ENCODE results near the gene SNX25.
"Not testable (repeated sequence)": the region's sequence is repeated elsewhere in the genome, so short reads cannot be mapped to it uniquely, and the experiment has no call there.

SNX25 gene

DNA sequence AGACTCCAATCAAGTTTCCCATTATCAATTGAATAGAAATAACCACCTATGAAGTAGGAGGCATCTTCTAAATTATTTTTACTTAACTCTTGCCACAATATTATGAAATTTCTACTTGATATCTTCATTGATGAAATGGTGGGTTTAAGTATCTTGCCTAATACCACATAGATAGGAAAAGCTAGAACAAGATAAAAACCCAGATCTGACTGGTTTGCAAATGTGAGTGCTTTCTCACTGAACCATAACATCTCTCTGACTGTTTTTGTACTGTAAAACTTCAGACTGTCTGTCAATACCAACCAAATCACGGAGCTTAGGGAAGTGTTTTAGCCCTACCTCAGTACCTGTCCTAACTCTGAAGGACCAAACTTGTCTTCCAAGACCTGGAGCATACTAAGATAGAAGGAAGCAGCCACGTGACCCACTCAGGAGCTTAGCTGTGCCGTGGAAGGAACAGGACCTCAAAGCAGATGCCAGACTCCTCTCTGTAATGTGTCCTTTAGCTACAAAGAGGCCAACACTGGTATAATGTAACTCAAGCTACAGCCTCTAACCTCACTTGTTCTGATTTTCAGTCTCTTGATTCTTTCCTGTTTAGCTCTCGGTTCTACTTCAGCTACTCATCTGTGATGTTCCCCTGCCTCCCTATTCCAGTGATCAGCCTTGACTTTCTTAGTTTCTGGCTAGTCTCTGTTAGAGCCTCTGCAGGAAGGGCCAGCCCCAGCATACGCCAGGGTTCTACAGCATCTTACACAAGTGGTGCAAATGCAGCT, 101.9 kb downstream of the SNX25 start:
- DNase-seq: no peak

DNA sequence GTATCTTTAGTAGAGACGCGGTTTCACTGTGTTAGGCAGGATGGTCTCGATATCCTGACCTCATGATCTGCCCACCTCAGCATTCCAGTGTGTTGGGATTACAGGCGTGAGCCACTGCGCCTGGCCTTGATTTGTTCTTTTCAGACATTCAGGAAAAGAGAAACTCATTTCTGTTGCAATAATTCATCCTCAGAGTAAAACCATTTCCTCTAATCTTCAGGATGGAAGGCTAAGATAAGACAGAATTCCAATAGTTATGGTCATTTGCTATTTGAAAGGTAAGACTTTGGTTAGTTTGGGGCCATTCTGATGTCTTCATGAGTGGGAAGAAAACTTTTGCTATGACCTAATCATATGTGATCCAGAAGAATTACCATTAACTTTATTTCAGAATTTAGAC, 103.3 kb downstream of the SNX25 start:
- DNase-seq: no peak

DNA sequence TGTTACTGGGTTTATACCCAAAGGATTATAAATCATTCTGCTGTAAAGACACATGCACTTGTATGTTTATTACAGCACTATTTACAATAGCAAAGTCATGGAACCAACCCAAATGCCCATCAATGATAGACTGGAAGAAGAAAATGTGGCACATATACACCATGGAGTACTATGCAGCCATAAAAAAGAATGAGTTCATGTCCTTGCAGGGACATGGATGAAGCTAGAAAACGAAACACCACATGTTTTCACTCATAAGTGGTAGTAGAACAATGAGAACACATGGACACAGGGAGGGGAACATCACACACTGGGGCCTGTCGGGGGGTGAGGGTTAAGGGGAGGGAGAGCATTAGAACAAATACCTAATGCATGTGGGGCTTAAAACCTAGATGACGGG, 108.1 kb downstream of the SNX25 start:
- not testable (repeated sequence) for DNase-seq

DNA sequence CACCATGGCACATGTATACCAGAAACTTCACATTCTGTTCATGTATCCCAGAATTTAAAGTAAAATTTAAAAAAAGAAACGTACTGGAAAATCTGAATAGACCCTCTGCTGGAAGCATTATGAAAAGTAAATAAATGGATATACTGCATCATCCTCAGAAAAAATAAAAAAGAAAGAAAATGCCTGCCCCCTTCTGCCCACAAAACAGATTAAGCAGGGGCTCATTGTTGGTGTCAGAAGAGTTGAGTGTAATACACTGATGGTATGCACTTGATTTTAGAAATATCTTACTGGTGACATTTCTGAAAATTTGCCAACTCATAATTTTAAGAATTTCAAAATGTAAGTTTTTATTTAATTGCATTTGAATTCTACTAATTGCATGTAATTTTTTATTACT, 108.5 kb downstream of the SNX25 start:
- no peak for DNase-seq

DNA sequence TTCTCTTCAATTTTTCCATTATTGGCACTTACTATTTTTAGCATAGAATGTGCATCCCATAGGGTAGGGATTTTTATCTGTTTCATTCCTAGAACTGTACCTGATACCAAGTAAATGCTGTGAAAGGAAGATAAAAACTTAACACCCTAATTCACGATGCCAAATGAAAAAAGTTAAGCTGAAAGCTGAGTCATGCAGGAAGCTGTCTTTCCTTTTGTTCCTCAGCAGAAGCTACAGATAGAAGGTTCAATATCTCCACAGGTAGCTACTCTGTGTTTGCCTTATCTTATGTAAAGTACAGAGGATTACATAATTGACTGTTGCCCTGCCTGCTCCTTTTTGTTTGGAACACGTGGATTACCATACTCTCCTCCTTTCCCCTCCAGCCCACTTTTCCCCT, 109.3 kb downstream of the SNX25 start:
- no peak for DNase-seq

DNA sequence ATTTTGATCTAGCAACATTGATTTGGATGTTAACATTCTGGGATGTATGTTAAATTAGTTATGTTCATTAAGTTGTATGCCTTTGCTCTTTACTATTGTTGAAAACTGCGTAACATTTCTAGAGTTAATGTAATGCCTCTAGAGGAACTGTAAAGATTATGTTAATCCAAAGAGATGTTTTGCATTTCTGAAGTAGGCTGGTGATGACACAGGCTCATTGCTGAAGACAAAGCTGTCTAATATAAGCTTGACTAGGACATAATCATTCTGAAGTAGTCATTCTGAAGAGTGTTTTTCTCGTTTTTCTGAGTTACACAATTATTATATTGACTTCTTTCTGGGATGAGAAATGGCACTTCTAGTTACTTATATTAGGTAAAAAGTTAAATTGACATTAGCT, 113.4 kb downstream of the SNX25 start:
- DNase-seq: no peak

DNA sequence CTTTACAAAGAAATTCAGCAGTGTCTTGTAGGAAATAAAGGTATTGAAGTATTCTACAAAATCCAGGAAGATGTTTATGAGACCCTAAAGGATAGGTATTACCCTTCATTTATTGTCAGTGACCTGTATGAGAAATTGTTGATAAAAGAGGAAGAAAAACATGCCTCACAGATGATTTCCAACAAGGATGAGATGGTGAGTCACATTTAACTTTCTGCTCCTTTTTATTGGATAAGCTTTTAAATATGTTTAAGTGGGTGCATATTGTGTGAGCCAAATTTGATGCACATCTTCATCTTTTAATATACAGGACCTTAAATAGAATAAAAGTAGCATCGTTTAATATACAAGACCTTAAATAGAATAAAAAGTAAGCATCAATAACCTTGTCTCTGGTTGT, 114.2 kb downstream of the SNX25 start:
- DNase-seq: no peak

DNA sequence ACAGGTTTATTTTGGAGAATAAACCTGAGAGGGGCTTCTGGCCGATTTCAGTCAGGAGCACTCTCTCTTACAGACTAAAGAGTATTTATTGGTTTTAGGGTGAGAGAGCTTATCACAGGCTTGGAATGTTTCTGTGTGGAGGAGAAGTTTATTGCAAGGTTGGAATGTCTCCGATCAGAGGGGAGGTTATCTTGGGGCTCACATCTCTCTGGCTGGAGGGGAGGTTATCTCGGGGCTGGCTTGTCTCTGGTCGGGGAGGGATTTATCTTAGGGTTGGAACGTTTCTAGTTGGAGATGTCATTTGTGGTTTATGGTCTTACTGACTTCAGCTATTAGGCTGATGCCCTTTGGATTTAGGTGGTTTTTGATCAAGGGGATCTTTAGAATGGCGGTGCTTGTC, 115.0 kb downstream of the SNX25 start:
- not testable (repeated sequence) for DNase-seq

DNA sequence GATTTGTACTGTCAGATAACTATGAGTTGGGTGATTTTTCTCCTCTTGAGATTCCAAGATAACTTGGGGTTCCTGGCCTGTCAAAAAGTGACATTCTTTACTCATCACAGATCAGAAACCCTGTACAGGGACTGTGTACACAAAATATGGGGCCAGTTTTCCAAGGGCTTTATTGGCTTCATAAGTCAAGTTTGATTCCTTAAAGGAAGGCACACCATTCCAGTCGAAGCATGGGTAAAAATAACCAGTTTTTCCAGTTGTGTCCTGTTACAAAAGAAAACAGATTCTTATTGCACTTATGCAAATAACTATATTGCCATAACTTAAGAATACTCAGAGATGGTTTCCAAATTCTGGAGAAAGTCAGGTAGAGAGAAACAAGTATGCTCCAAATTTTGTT, 116.3 kb downstream of the SNX25 start:
- DNase-seq: not testable (repeated sequence)

DNA sequence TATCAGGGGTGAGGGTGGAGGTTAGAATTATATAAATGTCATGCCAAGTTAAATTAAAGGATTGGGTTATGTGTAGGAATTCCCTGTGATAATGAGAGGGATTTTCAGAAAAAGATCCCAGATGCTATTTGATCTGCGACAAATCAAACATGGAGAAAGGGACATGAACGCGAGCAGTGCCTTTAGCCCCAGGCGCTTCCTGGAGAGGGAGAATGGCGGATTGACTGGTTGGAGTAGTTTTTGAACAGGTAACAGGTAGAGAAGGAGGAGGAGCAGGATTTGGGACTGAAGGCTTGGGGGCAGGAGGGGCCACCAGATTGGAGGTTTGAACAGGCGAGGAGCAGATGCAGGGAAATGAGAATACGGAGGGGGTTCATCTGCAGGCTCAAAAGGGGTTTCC, 119.2 kb downstream of the SNX25 start:
- no peak for DNase-seq

DNA sequence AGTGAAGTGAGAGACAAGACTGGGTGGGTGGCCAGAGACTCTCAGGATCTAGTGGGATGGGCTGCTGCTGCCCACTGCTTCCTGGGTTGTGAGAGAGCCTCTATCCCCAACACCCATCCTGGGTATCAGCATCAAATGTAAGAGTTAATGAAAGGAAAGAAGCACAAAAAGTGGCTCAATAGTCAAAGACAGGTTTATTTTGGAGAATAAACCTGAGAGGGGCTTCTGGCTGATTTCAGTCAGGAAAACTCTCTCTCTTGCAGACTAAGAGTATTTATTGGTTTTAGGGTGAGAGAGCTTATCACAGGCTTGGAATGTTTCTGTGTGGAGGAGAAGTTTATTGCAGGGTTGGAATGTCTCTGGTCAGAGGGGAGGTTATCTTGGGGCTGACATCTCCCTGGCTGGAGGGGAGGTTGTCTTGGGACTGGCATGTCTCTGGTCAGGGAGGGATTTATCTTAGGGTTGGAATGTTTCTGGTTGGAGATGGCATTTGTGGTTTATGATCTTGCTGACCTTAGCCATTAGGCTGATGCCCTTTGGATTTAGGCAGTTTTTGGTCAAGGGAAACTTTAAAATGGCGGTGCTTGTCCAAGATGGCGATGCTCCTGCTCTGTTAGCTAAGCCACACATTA, 120.6 kb downstream of the SNX25 start:
- not testable (repeated sequence) for DNase-seq

DNA sequence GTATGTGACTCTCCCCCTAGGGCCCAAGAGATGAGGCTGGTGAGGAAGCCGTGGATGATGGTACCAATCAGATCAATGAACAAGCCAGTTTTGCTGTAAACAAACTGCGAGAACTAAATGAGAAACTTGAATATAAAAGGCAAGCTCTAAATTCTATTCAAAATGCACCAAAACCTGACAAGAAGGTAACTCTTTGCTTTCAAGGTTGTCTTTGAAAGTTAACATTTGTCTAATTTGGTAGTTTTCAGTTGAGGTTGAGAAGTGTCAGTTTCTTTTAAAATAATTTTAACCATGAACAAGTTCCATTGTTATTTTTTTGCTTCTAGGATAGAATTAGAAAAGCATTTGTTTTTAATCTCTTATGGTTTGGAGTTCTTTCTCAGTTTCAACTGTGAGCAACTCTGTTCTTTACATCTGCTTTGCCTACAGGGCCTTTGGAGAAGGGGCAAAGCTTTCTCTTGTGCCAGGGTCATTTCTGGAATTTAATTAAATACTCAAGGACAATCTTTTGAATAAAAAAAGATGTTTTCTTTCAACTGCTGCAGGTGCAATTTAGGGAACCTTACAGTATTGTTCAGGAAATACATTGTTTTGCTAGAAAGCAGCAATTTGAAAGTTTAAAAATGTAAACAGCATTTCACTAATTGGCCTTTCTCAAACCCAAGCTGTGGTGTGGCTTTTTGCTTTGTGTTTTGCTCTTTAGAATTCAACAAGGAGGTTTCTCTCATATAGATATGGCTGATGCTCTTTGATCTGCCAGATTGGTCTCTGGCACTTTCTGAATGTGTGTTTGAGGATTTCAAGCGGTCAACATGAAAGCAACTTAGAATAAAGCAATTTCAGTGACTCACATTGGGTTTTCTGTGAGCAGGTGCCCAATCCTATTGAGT, 123.4 kb downstream of the SNX25 start:
- DNase-seq: no peak

DNA sequence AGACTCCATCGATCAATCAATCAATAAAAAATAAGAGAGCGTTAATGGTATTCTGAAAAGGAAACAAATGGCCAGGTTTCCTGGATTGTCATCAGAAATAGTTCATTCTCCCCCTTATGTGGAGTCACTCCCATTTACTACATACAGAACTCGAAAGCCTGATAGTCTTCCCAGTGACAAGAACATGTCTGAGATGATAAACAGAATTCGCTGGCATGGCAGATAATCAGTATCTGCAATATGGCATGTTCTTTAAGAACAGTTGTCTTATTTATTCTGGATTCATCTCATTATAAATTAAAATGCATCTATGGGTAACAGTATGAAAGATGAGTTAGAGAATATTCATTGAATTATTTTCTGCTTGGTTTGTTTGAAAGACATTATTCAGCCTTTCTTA, 124.9 kb downstream of the SNX25 start:
- DNase-seq: no peak

DNA sequence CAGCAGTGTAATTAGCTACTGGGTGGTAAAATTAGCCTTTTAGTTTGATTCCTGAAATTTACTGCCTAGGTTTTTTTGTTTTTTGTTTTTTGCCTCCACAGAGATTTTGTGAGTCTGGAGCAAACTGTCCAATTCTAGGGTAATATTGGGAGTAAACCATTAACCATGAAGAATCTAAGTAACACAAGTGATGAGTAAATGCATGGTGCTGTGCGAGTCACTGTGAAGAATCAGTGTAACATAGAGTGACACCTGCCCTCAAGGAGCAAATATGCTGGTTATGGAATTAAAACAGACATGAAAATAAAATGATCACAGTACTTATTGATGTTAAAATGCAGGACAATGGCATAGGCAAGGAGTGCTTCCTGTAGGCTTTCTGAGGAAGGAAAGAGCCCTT, 126.2 kb downstream of the SNX25 start:
- no peak for DNase-seq

DNA sequence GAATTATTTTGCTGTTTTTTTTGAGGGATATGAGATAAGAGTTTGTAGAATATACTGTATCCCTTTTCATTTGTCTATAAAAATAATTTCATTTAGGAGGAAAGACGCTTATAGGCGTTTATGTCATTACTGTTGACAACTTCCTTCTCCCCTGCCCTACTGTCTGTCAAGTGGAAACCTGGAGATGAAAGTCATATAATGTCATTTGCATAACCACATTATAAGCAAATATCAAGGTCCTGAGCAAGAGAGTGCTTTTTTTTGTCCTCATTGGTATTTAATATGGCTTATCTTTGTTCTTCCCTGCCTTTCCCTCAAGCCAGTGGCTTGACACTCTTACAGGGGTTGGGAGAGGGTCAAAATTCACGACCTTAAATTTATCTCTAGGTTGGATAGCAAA, 130.5 kb downstream of the SNX25 start:
- no peak for DNase-seq

DNA sequence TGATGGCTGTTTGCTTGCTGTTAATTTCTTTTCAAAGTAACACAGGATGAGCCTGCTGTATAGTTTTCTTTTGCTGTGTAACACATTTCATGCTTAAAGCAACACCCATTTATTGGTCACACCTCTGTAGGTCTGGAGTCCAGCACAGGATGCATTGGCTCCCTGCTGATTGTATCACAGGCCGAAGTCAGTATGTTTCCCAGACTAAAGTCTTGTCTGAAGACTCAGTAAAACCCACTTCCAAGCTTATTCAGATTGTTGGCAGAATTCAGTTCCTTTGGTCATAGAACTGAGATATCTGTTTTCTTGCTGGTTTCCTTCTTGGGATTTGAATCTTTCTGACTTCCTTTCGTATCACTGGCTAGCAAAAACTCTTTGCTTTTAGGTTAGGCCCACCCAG, 132.0 kb downstream of the SNX25 start:
- no peak for DNase-seq

DNA sequence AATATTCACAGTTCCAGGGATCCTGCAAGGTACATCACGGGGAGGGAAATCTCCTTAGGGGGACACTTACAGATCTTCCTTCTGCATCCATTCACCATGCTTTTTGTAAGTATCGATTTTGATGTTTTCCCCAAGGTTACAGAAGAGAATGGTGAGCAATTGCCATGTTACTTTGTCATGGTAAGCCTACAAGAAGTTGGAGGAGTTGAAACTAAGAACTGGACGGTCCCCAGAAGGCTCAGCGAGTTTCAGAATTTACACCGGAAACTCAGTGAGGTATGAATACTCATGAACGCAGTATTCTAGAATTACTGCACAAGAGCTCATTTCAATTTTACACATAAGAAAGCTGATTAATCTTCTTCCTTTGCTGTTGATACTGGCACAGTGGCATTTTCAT, 132.4 kb downstream of the SNX25 start:
- no peak for DNase-seq

DNA sequence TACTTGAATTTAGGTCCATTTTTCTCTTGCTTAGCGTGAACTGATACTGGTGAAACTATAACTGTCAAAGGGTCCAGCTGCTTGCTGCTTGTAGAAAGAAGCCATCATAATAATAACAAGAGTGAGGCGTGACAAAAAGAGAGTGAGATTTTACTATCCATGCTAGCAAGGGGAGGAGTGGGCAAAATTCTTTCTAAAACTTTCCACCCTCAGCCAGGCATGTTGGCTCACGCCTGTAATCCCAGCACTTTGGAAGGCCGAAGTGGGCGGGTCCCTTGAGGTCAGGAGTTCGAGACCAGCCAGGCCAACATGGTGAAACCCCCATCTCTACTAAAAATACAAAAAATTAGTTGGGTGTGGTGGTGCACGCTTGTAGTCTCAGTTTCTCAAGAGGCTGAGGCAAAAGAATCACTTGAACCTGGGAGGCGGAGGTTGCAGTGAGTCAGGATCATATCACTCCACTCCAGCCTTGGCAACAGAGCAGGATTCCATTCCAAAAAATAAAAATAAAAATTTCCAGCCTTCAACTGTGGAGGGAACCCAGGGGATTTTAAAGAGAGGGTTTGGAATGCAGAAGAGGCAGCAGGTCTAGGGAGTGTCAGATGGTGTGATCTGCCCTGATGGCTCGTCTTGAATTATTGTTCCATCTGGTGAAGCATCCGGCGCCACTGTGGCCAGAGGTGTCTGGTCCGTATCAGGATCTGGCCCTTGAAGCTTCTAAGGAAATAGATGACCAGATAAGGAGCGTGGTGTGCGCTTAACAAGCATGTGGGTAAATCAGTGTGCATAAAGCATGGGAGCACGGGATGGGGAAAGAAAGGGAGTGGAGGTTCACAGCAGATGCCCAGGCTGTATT, 134.6 kb downstream of the SNX25 start:
- DNase-seq: no peak

DNA sequence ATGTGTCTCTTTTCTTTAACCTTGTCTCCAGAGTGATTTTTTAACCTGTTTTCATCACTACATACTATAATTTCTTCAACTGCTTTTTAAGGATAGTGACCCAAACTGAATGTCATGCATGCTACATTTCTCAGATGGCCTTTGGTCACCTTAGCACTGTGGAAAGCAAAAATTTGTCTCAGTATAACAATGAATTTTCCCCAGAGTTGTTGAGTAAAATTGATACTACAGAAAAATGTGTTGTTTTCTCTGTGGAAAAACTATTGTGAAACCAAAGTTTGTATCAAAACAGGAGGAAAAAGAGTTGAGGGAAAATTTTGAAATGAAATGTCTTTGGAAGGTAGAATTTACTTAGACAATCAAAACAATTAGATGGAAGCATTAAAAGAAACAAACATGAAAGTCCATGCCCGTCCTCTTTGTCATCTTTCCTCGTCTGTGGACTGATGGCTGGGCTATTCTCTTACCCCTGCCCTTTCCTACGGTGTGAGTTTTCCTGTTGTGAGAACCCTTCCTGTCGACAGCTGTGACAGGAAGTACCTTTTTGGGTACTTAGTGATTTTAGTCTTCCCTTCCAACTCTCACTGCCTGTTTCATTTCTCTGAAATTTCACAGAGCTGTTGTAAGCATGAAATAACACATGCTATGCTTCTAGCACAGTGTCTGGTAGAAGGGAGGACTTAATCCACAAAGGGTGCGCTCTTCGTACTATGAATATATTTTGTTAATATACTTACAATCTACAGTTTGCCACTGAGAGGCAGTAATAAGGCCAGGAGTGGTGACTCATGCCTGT, 135.5 kb downstream of the SNX25 start:
- DNase-seq: no peak

DNA sequence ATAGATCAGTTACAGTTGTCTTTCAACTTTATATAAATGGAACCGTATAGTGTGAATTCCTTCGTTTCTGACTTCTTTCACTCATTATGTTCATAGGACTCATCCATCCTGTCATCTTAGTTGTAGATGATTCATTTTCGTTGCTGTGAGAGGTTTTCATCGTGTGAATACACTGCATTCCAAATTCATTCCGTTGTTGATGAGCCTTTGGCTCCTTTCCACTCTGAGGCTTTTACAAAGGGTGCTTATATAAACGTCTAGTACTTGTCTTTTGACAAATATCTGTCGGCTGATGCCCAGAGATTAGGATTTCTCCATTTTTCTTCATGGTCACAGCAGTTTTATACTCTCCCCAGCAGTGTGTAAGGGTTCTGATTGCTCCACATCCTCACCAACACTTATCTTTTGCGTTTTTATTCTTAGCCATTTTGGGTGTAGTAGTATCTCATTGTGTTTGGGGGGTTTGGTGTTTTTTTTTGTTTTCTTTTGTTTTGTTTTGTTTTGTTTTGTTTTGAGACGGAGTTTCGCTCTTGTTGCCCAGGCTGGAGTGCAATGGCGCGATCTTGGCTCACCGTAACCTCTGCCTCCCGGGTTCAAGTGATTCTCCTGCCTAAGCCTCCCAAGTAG, 137.7 kb downstream of the SNX25 start:
- DNase-seq: no peak

DNA sequence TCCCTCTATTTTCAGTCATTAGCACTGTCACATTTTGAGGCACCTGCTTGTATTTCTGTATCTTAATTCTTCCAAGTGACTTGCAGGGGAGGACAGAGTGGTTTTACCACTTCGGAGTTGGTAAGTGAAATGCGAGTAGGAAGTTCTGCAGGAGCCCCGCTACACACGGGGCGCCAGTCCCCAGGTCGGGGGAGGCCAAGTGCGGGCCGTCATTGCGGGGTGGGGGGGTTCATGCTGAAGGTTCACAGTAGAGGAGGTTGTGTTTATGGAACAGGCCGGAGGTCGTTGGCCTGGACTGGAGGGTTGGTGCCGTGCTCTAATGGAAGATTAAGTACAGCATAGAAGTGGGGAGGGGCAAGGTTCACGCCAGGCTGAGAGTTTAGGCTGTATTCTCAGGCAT, 142.3 kb downstream of the SNX25 start:
- no peak for DNase-seq

DNA sequence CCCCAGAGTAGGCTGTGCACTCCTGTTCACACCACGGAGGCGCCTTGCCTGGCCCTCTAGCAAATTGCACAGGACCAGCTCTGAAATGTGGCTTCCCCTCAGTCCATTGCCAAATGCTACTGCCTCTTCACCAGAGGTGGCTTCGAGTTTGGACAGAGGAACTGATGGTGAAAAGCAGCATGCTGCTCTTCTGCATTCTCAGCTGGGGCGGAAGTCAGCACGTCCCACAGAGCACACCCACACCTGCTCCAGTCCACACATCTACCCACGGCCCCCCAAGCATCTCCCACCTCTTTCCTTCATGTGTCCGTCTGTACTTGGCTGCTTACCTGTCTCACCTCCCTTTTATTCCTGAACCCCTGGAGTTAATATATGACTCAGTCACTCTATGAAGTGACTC, 142.8 kb downstream of the SNX25 start:
- DNase-seq: no peak
